Measurements from ENCODE around the gene SYAP1.

DNA sequence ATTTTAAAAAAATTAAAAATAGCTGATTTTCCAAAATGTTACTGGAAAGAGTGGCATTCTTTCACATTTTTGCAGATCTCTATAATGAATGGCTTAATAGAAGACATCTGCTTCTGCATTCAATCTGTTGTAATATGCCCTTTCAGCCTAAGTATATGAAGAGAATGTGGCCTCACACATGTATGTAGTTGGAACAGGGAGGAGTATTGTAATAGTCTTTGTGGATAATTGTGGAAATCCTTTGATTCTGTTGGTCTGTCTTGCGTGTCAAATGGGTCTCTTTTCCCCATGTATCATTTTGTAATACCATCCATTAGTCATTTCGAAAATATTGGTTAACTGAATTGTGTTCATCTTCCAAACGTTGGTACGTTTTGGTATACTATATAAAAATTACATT lies 78.4 kb downstream of the SYAP1 start:
- TF ChIP-seq, protein P1, sequence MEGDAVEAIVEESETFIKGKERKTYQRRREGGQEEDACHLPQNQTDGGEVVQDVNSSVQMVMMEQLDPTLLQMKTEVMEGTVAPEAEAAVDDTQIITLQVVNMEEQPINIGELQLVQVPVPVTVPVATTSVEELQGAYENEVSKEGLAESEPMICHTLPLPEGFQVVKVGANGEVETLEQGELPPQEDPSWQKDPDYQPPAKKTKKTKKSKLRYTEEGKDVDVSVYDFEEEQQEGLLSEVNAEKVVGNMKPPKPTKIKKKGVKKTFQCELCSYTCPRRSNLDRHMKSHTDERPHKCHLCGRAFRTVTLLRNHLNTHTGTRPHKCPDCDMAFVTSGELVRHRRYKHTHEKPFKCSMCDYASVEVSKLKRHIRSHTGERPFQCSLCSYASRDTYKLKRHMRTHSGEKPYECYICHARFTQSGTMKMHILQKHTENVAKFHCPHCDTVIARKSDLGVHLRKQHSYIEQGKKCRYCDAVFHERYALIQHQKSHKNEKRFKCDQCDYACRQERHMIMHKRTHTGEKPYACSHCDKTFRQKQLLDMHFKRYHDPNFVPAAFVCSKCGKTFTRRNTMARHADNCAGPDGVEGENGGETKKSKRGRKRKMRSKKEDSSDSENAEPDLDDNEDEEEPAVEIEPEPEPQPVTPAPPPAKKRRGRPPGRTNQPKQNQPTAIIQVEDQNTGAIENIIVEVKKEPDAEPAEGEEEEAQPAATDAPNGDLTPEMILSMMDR (IDR thresholded peaks at IDR 0.05): no peak
- no peak for TF ChIP-seq POLR2A (IDR thresholded peaks at IDR 0.05)

Measured in Peyer's patch (tissue), 4 donors.